Testis (tissue), 2 donors: ENCODE data around the gene ROMO1.

Experiments
- POLR2A ChIP-seq: fragments of 450-650 bp; IDR thresholded peaks from one replicate; pipeline ENCODE4 v1.6.1; 2017; ENCODE audit warnings: antibody characterized with exemption, mild to moderate bottlenecking, moderate library complexity
- TF ChIP-seq, protein P1 (sequence below), 3 experiments: fragments of 450-650 bp in 2 of 3; fragments of 200-600 bp in 1 of 3; sonication (generic) in 1 of 3; IDR thresholded peaks; one replicate each; pipeline ENCODE4 v1.5.1; 2016 to 2019; ENCODE audit warnings: antibody characterized with exemption in 3 of 3, mild to moderate bottlenecking in 2 of 3, moderate library complexity in 1 of 3

DNA sequence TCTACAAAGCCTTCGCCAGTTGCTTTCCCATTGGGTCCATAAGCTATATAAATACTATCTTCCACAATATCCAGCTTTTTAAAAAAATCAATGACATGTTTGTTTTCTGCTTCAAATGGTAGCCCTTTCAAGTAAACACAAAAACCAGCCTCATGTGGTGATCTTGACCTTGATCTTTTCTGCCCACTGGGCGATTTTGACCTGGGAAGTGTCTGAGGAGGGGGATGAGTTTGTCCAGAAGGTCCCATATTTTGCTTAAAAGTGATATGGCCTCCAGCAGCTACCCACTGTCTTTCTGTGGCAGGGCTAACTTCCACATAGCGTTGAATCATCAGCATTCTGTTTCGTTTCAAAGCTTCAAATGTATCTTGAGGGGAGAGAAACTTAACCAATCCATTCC, 45.3 kb upstream of the ROMO1 start:
- TF ChIP-seq, protein P1, sequence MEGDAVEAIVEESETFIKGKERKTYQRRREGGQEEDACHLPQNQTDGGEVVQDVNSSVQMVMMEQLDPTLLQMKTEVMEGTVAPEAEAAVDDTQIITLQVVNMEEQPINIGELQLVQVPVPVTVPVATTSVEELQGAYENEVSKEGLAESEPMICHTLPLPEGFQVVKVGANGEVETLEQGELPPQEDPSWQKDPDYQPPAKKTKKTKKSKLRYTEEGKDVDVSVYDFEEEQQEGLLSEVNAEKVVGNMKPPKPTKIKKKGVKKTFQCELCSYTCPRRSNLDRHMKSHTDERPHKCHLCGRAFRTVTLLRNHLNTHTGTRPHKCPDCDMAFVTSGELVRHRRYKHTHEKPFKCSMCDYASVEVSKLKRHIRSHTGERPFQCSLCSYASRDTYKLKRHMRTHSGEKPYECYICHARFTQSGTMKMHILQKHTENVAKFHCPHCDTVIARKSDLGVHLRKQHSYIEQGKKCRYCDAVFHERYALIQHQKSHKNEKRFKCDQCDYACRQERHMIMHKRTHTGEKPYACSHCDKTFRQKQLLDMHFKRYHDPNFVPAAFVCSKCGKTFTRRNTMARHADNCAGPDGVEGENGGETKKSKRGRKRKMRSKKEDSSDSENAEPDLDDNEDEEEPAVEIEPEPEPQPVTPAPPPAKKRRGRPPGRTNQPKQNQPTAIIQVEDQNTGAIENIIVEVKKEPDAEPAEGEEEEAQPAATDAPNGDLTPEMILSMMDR (IDR thresholded peaks at IDR 0.05), result no peak
- no peak for TF ChIP-seq POLR2A
